Measurements from ENCODE around the gene LRMDA. TPM values are rescaled to one million over a fixed set of nuclear protein-coding genes. Genes with fewer than 3 reads are reported as not detected.

The LRMDA gene
- total and polyA plus RNA-seq, 7 donors, result 2.8 to 22.2 (median 9.0) TPM

GRCh38 chr10:76161301-76161582 is 729.8 kb downstream of the LRMDA start:
- TF ChIP-seq POLR2AphosphoS5 (IDR thresholded peaks at IDR 0.05) (no peak), EP300 (IDR thresholded peaks at IDR 0.05) (no peak), CTCF (IDR thresholded peaks at IDR 0.05) (no peak), POLR2A (IDR thresholded peaks at IDR 0.05) (no peak)
- Histone ChIP-seq H3K9me3 (no peaks in the 10 kb centered on the region), H3K36me3 (no peaks in the 10 kb centered on the region), H3K27me3 (no peaks in the 10 kb centered on the region), H3K27ac (no peak overlapping the region), H3K4me1 (no peaks in the 10 kb centered on the region), H3K4me3 (no peak overlapping the region)
- DNase-seq, result no peak
- WGBS, 2 donors, result 81 to 85% methylated on average over 7 of the region's 7 CpGs
- intact Hi-C loops (cut with DNase I), result no loop called here

DNA sequence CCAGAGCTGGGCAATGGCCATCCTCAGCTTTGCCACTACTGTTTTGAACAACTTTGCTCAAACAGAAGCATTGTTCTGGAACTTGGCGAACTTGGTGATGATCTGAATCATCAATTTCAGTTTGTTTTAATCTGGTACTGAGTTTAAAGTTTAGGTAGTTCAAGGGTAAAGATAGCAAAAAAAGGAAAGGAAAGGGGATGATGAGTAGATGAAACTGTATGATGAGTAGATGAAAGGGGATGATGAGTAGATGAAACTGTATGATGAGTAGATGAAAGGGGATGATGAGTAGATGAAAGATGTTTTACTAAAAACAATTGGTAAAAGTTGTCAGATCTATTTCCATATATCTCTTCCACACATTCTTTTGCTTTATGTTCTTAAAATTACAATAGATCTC is 737.0 kb downstream of the LRMDA start:
- Histone ChIP-seq H3K36me3 (no peaks in the 10 kb centered on the region), H3K4me1 (no peaks in the 10 kb centered on the region), H3K4me3 (no peak overlapping the region), H3K27ac (no peak overlapping the region), H3K27me3 (no peaks in the 10 kb centered on the region), H3K9me3 (no peaks in the 10 kb centered on the region)
- intact Hi-C loops (cut with DNase I), result no loop called here
- TF ChIP-seq EP300 (IDR thresholded peaks at IDR 0.05) (no peak), POLR2AphosphoS5 (IDR thresholded peaks at IDR 0.05) (no peak), CTCF (IDR thresholded peaks at IDR 0.05) (no peak), POLR2A (IDR thresholded peaks at IDR 0.05) (no peak)
- no peak for DNase-seq
- WGBS, 2 donors, result 86 to 91% methylated on average over 1 of the region's 1 CpG

- H3K27me3 ChIP-seq, result no peaks in the 10 kb centered on the region
- no peak for TF ChIP-seq POLR2AphosphoS5 (IDR thresholded peaks at IDR 0.05)
- TF ChIP-seq POLR2A (IDR thresholded peaks at IDR 0.05), result no peak
- no peak for TF ChIP-seq CTCF (IDR thresholded peaks at IDR 0.05)
- no peak for TF ChIP-seq EP300 (IDR thresholded peaks at IDR 0.05)
- H3K27ac ChIP-seq, result no peak overlapping the region
- WGBS, 2 donors, result 92 to 94% methylated on average over 2 of the region's 2 CpGs
- intact Hi-C loops (cut with DNase I), result no loop called here
- H3K36me3 ChIP-seq, result no peaks in the 10 kb centered on the region
- H3K4me1 ChIP-seq, result no peaks in the 10 kb centered on the region
- H3K4me3 ChIP-seq, result no peak overlapping the region
- no peak for DNase-seq
- H3K9me3 ChIP-seq, result no peaks in the 10 kb centered on the region
Measured at GRCh38 chr10:76169246-76169645, 737.8 kb downstream of the LRMDA start.

DNA sequence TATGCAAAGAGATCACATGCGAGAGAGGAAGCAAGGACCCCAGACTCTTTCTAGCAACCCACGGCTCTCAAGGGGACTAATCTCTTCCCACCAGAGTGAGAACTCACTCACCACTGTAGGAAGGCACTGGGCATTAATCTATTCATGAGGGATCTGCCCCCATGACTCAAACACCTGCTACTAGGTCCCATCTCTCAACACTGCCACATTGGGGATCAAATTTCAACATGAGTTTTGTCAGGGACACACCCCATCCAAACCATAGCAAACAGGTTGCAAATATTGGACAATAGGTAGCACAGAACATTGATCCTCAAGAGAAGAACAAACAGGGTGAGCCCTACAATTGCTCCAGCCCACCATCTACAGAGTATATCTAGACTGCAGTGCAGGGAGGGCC is 740.6 kb downstream of the LRMDA start:
- DNase-seq, result no peak
- H3K36me3 ChIP-seq, result no peaks in the 10 kb centered on the region
- no peaks in the 10 kb centered on the region for H3K27me3 ChIP-seq
- no peak overlapping the region for H3K4me3 ChIP-seq
- TF ChIP-seq CTCF (IDR thresholded peaks at IDR 0.05) (no peak), EP300 (IDR thresholded peaks at IDR 0.05) (no peak), POLR2AphosphoS5 (IDR thresholded peaks at IDR 0.05) (no peak), POLR2A (IDR thresholded peaks at IDR 0.05) (no peak)
- WGBS, 2 donors, result 85 to 90% methylated on average over 2 of the region's 2 CpGs
- no peaks in the 10 kb centered on the region for H3K4me1 ChIP-seq
- intact Hi-C loops (cut with DNase I), result no loop called here
- no peaks in the 10 kb centered on the region for H3K9me3 ChIP-seq
- no peak overlapping the region for H3K27ac ChIP-seq

- DNase-seq, result no peak
- 88 to 92% methylated on average over 9 of the region's 9 CpGs for WGBS, 2 donors
- Histone ChIP-seq H3K4me1 (no peaks in the 10 kb centered on the region), H3K36me3 (no peaks in the 10 kb centered on the region), H3K4me3 (no peak overlapping the region), H3K27ac (no peak overlapping the region), H3K9me3 (no peaks in the 10 kb centered on the region), H3K27me3 (no peaks in the 10 kb centered on the region)
- no peak for TF ChIP-seq POLR2A (IDR thresholded peaks at IDR 0.05)
- TF ChIP-seq CTCF (IDR thresholded peaks at IDR 0.05), result no peak
- no peak for TF ChIP-seq EP300 (IDR thresholded peaks at IDR 0.05)
- TF ChIP-seq POLR2AphosphoS5 (IDR thresholded peaks at IDR 0.05), result no peak
- intact Hi-C loops (cut with DNase I), result no loop called here
Measured at GRCh38 chr10:76175533-76176165, 744.2 kb downstream of the LRMDA start.

All from sigmoid colon (tissue), 7 donors.